NCI-H510A (cell line): ENCODE data around the gene B4GALNT2.
A peak's percentile ranks its signal among the peaks of the same experiment; 100 is the strongest.

Experiments
- DNase-seq: peaks from one replicate; lab custom pipeline; 2025; lab: John Stamatoyannopoulos, UW

Gene B4GALNT2

DNA sequence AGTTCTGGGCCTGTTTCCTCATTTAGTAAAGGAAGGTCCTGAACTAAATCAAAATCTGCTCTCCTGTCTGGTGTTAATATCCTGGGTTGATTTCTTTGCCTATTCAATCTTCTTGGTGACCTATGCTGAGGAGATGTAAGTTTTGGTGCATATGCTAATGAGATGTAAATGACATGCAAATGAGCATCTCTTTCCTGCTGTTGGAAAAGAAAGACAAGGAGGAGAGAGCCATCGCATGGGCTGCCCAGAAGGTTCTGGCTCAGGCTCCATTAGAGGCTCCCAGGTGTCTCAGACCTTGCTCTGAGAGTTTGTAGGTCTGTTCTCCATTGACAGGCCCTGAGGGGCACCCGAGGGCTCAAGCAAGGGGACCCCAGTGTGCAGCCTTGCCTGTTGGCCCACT is 81.3 kb downstream of the B4GALNT2 start:
- no peak for DNase-seq

DNA sequence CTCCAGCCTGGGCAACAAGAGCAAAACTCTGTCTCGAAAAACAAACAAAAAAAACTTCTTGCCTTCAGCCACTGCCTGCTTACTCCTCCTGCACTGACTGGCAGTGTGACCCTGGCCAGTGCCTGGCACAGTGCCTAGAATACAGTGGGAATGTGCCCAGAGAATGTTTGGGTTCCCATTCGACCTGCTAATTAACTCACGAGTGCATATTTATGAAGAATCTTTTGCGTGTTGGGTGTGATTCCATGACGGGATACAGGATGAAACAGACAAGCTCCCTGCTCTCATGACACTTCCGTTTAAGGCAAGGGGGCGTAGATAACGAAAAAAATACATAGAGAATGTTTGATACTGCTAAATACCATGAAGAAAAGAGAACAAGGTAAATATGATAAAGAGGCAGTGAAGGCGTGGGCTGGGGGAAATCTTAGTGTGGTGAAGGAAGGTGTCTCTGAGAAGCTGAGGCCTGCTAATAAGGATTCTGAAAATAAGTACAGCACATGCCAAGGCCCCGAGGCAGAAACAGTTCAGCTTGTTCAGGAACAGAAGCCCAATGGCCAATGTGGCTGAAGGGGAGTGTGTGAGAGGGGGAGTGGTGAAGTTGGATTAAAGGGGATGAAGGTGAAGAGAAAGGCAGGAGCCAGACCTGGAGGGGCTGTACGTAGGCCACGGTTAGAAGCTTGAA is 82.2 kb downstream of the B4GALNT2 start:
- DNase-seq, result no peak

DNA sequence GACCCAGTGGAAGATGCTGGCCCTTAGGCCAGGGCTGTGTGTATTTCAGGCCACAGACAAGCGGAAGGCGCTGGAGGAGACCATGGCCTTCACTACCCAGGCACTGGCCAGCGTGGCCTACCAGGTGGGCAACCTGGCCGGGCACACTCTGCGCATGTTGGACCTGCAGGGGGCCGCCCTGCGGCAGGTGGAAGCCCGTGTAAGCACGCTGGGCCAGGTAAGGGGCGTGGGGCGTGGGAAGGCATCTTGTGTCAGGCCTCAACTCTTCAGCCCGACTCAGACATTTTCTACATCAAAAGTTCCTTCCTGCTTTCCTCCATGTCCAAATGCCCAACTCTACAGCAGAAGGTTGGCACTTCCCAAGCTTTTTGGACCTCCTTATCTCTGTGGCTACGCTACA is 83.9 kb downstream of the B4GALNT2 start:
- no peak for DNase-seq

DNA sequence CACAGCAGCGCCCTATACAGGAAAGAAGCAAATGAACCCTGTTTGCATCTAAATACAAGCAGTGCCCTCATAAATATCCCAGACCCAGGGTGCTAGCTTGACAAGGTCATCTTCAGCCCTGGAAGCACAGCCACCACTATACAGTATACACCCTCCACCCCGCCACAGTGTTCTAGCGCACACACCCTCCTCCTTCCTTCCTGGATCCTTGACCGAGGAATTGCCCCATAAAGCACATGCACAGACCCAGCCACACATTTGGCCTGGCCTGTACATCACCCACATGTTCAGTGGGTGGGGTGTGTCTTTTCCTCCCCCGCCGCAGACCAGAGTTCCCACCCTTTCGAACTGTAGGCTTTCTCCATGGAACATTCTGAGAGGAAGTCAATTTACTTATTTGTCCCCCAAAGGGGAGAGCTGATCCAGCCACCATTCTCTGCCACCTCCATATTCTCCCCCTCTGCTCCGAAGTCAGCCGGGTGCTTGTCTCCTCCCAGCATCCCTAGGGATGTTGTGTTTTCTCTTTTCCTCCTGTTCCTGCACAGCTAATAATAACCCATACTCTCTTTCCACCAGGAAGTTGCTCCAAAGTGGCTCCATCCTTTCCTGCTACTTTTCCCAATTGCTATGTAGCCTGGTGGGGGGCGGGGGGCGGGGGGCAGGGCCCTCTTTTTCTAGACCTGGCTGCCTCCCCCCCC is 84.5 kb downstream of the B4GALNT2 start:
- DNase-seq, result no peak

DNA sequence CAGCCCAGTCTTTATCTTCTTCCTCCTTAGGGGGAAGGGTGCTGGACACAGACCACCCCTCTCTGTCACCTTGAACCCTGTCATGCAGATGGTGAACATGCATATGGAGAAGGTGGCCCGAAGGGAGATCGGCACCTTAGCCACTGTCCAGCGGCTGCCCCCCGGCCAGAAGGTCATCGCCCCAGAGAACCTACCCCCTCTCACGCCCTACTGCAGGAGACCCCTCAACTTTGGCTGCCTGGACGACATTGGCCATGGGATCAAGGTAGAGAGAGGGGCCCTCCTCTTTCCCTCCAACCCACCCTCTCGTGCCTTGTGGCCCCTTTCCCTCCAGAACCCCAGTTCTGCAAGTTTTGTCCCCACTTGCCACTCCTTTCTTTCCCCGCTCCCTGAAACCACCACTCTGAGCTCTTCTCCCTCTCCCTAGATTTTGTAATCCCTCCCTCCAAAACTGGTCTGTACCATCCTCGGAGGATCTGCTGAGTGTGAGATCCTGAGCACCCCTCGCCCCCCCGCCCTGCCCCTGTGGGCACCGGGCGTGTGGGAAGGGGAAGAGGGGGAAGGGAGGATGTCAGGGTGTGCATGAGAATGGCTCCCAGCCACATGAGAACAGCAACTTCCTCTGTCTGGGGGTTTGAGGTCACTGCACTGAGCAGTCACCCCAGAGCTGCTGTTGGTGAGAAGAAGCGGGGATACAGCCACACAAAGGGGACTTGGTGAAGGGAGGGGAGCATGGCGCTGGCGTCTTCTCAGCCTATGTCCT is 85.3 kb downstream of the B4GALNT2 start:
- DNase-seq, result no peak

DNA sequence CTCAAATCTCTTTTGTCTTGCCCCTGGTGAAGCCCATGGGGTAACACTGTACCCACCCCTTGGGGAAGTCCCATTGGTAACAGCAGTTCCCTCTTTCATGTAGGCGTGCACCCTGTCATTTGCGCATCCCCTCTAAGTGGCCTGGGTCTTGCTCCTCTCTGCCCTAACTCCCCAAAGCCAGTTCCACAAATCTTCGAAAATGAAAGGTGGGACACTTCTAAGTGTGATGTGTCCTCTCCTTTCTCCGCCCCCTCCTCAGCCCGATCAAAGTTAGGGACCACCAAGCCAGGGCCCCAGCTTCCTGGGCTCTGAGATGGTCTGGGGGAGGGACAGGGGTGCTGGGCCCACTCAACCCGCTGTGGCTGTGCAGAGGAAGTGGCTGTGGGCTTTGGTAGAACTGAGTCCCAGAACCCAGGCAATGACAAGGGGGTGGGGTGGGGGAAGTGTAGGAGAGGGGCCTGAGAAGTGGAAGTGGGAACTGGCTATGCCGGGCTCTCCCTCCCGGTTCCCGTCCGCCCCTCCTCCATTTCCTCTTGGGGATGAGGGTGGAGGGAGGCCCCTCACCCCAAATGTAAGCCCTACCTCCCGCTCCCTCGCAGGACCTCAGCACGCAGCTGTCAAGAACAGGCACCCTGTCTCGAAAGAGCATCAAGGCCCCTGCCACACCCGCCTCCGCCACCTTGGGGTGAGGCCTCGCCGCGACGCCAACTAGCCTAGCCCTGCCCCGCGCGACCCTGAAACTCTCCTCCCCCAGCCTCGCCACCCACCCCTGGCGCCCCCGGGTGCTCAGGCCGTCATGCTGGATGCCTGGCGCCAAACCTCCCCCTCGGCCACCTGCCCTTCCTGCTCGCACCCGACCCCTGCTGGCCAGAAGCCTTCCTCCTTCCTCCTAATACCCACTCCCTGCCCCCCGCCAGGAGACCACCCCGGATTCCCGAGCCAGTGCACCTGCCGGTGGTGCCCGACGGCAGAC is 86.7 kb downstream of the B4GALNT2 start:
- no peak for DNase-seq

DNA sequence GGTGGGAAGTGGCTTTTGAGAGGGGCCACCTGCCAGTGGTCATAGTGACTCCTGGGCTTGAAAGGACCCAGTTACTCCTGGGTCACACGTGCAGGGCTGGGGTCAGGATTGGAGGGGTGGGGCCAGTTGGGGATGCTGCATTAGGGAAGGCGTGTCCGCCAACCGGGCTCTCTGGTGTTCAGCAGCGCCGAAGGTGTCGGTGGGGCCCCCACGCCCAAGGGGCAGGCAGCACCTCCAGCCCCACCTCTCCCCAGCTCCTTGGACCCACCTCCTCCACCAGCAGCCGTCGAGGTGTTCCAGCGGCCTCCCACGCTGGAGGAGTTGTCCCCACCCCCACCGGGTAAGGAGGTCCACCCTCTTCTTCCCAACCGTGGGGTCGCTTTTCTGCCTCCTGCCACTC is 87.4 kb downstream of the B4GALNT2 start:
- DNase-seq, result no peak

DNA sequence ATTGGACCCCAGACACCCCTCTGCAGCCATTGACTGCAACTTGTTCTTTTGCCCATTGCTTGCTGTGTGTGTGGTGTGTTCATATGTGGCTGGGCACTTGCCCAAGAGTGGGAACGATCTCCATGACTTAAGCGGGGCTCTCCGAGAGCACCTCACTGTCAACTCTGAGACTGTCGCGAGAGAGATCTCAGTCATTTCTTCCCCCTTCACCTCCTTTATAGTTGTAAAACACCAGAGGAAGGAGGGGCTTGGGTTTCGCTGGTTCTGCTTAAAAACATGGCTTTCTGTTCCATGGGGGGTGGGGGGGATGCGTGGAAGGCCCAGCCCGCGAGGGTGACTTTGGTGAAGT is 90.6 kb downstream of the B4GALNT2 start:
- DNase-seq, result no peak

DNA sequence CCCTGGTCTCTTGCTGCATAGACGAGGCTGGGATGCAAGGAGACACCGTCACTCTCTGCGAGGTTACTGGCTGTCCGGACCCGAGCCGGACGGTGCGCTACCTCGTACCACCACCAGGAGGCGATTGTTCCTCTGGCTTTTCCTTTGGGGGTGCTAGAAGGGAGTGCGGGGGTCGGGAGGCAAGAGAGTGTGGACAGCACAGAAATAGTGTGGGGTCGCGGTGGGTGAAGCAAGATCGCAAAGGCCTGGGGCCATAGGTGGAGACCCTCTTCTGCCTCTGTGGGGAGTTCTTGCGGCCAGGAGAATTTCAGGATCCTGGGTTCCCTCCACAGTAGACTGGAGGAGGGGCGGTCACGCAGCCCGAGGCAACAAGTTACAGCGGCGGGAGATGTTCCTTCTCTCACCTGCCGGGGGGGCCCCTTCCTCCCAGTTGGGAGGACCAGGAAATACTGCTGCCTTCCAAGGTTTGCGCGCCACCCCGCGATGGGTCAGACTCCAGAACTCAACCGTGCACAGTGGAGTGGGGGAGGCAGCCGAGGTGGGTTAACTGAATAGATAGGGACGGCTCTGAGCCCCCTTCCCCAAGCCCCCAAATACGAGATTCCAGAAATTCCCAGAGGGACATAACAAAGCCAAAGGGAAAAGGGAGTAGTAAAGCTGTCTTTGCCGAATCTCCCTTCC is 91.1 kb downstream of the B4GALNT2 start:
- peak; percentile 54 for DNase-seq

DNA sequence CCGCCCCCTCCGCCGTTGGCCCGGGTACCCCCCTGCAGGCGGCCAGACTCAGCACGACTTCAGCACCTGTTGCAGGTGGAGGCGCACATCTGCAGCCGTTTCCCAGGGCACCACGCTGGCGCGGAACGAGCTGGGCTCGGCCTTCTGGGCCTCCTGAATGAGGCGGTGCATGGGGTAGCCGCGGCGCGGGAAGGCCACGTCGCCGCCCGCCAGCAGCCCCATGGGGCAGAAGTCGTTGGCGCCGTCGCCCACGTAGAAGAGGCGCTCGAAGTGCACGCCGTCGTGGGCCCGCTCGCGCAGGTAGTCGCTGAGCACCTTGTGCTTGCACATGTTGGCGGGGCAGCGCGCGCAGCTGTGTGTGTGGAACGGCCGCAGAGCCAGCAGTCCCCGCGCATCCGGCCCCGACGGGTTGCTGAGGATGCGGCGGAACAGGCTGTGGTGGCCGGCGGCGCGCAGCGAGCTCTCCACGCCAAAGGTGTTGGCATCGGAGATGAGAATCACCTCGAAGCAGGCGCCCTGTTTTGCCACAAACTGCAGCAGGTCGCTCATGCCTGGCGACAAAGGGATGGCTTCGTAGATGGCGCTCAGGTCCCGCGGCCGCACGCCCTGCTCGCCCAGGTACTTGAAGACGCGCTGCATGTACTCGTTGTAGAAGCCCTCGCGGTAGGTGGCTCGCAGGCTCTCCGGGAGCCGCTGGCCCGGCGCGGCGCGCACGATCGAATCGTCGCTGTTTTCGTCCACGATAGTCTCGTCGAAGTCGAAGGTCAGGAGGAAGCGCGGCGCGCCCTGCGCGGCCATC is 91.8 kb downstream of the B4GALNT2 start:
- peak; percentile 85 for DNase-seq

DNA sequence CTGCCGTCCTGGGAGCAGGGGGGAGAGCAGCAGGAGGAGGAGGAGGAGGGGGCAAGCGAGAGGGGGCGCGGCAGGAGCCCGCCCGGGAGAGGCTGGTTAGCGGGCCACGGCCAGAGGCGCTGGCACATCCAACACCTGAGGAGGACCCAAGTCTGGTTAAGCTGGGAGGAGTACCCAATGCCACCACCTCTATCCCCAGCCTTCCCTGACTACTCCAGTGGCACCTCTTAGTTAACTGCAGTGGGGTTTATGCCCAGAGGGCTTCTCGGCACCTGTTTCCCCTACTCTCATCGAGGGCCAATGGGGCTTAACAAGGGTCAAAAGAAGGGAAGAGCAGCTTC is 92.4 kb downstream of the B4GALNT2 start:
- no peak for DNase-seq

DNA sequence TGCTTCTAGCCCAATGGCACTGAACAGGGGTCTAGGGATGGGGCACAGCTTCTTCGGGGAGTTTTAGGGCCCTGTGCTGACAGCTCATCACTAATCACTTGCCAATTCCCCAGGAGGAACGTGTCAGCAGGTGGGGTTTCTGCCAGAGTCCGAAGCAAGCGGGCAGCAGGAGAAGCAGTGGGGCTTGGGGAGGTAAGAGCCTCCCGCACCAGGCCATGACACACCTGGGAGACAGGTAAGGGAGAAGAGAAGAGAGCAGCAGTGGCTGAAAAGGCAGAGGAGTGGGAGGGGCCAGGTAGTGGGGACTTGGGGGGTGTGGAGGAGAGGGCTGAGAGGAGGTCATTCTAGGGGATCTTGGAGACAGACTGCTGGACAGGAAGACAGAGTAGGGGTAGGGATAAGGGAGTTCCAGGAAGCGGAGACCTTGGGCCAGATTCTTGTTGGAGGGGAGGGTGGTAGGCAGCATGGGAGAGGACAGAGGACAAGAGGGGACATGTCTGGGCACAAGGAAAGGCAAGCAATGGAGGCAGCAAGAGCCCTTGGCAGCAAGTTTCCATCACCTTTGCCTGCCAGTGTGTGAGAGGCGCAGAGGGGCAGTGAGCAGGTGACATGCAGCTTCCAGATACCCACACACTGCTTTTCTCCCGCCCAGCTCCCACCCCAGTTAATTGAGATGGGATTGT is 93.1 kb downstream of the B4GALNT2 start:
- DNase-seq, result no peak
